ENCODE data around the gene GORAB. TPM values are rescaled to one million over a fixed set of nuclear protein-coding genes. Genes with fewer than 3 reads are reported as not detected.

Gene GORAB
- total RNA-seq, 1 donor: 25.0 TPM

DNA sequence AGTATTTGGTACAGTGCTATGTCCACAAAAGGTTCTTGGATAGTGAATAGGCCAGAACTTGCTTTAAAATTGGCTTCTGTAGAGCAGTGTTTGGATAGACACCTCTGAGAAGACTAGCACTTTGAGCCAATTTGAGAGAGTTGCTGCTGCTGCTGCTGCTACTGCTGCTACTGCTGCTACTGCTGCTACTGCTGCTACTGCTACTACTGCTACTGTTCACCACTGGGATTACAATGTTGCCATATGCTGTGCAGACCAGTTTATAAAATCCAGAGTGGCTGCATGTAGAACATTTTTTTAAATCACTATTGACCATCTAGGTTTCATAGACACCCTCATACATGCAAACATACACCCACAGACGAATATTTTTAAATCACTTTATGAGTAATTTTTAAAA lies 15.3 kb downstream of the GORAB start:
- TF ChIP-seq, protein P1, sequence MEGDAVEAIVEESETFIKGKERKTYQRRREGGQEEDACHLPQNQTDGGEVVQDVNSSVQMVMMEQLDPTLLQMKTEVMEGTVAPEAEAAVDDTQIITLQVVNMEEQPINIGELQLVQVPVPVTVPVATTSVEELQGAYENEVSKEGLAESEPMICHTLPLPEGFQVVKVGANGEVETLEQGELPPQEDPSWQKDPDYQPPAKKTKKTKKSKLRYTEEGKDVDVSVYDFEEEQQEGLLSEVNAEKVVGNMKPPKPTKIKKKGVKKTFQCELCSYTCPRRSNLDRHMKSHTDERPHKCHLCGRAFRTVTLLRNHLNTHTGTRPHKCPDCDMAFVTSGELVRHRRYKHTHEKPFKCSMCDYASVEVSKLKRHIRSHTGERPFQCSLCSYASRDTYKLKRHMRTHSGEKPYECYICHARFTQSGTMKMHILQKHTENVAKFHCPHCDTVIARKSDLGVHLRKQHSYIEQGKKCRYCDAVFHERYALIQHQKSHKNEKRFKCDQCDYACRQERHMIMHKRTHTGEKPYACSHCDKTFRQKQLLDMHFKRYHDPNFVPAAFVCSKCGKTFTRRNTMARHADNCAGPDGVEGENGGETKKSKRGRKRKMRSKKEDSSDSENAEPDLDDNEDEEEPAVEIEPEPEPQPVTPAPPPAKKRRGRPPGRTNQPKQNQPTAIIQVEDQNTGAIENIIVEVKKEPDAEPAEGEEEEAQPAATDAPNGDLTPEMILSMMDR (IDR thresholded peaks at IDR 0.05; ENCODE audit: insufficient read depth, low read length): no peak
- DNase-seq (ENCODE audit: low read depth): no peak

DNA sequence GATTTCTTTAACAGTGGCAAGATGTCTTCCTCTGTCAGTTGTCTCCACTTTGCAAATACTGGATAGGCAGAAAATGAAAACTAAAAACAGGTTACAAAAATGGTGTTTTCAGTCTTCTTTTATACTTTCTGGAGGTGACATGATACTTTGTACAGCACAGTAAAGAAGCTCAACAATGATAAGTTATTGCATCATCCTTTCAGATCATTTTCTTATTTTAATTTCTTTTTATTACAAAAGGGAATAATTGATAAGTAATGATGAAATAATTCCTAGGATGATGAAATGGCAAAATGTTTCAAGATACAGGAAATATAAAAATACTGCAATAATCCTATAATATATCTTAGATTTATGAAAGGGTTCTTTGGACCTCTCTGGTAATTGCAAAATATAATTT lies 16.5 kb downstream of the GORAB start:
- DNase-seq (ENCODE audit: low read depth): no peak
- TF ChIP-seq, protein P1 (IDR thresholded peaks at IDR 0.05; ENCODE audit: insufficient read depth, low read length): no peak
- H3K4me3 ChIP-seq (ENCODE audit: low read depth, low read length): no peak overlapping the region

More for the DNA sequence above, 15.3 kb downstream of the GORAB start:
- H3K4me3 ChIP-seq (ENCODE audit: low read depth, low read length): no peak overlapping the region

DNA sequence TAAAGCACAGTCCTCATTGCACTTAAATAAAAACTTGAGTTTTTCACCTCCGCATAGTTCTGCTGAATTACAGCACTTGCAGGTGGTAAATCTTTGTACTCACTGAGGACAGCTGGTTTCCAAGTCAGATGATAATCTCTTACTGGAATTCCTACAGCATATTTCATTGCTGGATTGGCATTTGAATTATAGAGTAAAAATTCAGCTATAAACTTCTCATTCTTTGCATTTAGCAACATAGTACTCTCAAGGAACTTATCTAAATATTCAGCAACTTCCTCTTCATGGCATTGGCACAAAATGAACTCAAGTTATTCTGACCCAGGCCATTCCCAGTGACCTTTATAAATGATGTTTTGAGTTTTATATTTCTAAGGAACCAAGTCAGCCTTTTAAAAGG lies 23.4 kb downstream of the GORAB start:
- TF ChIP-seq, protein P1 (IDR thresholded peaks at IDR 0.05; ENCODE audit: insufficient read depth, low read length): no peak
- H3K4me3 ChIP-seq (ENCODE audit: low read depth, low read length): no peak overlapping the region
- peak; percentile 35 for DNase-seq (ENCODE audit: low read depth)

DNA sequence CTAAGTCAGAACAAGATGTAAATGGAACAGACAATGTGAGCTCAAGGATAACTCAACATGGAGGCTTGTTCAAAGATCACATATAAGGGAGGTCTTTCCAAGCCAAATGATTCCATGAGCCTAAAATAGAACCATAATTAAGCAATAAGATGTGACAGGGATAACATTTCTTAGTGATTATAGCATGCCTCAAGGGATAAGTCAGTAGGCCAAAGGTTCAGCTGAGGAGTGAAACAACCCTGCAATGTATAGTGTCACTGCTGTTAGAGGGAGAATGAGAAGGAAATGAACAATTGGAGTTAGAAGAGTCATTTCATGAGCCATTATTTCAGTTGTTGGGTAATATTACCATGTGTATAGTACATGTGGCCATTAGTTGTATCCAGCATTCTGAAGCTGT lies 25.0 kb downstream of the GORAB start:
- TF ChIP-seq, protein P1 (IDR thresholded peaks at IDR 0.05; ENCODE audit: insufficient read depth, low read length): no peak
- peak; percentile 49 for DNase-seq (ENCODE audit: low read depth)
- no peak overlapping the region for H3K4me3 ChIP-seq (ENCODE audit: low read depth, low read length)

DNA sequence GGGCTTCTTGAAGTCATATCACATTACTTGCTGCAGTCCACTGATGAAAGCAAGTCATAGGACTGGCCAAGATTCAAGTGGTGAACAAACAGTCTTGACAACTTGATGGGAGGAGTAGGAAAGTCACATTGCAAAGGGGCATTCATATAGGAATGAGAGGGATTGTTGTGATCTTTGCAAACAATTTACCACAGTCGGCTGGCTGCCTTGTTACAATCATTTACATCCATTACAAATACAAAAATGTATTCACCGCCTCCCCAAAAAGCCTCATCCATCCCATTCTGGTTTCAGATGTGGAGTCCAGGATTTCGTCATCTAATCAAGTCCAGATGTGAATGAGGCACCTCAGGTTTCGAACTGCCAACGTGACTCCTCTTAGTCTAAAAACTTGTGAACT lies 26.8 kb downstream of the GORAB start:
- H3K4me3 ChIP-seq (ENCODE audit: low read depth, low read length): no peak overlapping the region
- TF ChIP-seq, protein P1 (IDR thresholded peaks at IDR 0.05; ENCODE audit: insufficient read depth, low read length): no peak
- DNase-seq (ENCODE audit: low read depth): no peak

DNA sequence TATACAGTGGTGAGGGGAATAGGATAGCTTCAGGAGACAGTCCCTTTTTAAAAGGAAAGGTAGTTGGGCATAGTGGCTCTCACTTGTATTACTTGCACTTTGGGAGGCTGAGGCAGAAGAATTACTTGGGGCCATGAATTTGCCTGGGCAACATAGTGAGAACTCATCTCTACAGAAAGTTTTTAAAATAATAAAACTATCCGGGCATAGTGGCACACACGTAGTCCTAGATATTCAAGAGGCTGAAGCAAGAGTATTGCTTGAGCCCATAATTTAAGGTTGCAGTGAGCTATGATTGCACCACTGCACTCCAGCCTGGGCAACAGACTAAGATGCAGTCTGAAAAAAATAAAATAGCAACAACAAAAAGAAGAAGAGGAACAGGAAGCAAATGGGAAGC lies 27.2 kb downstream of the GORAB start:
- no peak overlapping the region for H3K4me3 ChIP-seq (ENCODE audit: low read depth, low read length)
- DNase-seq (ENCODE audit: low read depth): no peak
- TF ChIP-seq, protein P1 (IDR thresholded peaks at IDR 0.05; ENCODE audit: insufficient read depth, low read length): no peak

DNA sequence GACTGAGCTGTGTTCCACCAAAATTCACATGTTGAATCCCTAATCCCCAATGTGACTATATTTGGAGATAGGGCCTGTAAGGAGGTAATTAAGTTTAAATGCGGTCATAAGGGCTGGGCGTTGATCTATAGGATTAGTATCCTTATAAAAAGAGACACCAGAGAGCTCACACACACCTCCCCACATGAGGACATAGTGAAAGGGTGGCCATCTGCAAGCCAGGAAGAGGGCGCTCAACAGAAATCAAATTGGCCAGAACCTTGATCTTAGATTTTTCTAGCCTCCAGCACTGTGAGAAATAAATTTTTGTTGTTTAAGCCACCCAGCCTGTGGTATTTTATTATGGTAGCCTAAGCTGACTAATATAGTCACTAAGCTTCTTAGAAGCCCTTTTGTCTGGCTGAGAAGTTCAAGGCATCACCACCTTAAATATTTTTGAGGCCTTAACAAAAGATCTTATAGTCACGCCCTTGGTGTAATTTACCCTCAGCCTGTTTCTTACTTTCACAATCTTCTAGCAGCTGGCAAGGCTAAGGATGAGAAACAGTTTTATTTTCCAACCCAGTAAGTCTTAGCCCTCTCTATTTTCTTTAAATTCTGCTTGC lies 28.8 kb downstream of the GORAB start:
- TF ChIP-seq, protein P1 (IDR thresholded peaks at IDR 0.05; ENCODE audit: insufficient read depth, low read length): no peak
- DNase-seq (ENCODE audit: low read depth): no peak
- H3K4me3 ChIP-seq (ENCODE audit: low read depth, low read length): no peak overlapping the region
